PFSK-1 (cell line): ENCODE measurements around the gene TMEM245.

Source experiments
- FOXP2 ChIP-seq: optimal IDR thresholded peaks from 2 replicates; pipeline ENCODE3; 2011; ENCODE audit warnings: borderline replicate concordance, control low read depth, inconsistent platforms; ENCODE audit not compliant: insufficient read depth; ENCODE audit errors: extremely low read length, extremely low read depth
- POLR2AphosphoS5 ChIP-seq: IDR thresholded peaks from 2 replicates; pipeline ENCODE4 v1.6.1; 2012; ENCODE audit warnings: low read depth, mild to moderate bottlenecking, control low read depth, low read length, moderate library complexity
- SIN3A ChIP-seq: IDR thresholded peaks from 2 replicates; pipeline ENCODE4 v1.6.1; 2012; ENCODE audit warnings: mild to moderate bottlenecking, low read length, moderate library complexity, borderline replicate concordance; ENCODE audit not compliant: insufficient read depth
- TAF1 ChIP-seq: IDR thresholded peaks from 2 replicates; pipeline ENCODE4 v1.6.1; 2012; ENCODE audit warnings: low read length, control low read depth, borderline replicate concordance; ENCODE audit not compliant: insufficient read depth
- TF ChIP-seq, protein P1 (sequence below), 2 experiments: IDR thresholded peaks; 2 replicates each; pipeline versions ENCODE4 v1.6.1 to v1.8.0; 2011 to 2012; ENCODE audit warnings: low read depth in 2 of 2, low read length in 2 of 2, control low read depth in 1 of 2, inconsistent platforms in 1 of 2, mild to moderate bottlenecking in 1 of 2, moderate library complexity in 1 of 2; ENCODE audit not compliant: insufficient read depth in 1 of 2

TMEM245 gene

DNA sequence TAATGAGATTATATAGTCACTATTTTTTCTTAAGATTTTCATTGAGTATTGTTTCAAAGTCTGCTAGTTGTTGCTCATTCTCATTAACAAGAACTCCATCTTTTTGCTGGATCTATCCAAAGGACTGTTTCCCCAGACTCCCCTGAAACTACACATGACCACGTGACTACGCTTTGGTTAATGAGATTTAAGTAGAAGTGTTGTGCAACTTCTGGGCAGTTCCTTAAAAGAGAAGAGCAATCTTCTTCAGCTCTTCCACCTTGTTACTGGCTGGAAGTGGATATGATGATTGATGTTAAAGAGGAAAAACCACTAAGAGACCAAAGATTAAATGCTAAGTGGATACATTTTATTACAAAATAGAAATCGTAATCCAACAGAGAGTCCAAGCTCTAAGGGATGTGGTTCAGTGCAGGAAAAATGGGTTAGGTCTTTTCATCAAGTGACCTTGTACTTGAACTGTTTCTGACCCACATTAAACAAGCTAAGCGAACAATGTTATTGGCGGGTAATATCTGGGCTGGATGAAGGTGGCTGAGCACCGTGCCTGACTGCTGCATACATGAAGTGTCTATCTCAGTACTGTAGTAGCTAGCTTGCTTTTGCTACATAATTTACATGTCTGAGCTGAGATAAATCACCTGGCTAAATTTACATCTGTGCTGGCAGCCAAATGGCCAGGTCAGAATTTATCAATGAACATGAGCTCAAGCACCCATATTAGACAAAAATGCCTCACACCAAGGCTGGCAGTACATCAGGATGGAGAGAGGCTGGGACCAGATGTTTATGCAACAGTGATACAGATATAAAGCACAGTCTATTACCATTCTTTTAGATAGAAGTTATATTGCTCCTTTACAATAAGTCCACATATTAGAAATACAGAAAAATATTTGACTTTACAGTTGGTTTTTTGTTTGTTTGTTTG is 98.9 kb downstream of the TMEM245 start:
- TF ChIP-seq POLR2AphosphoS5, result no peak
- TF ChIP-seq SIN3A, result no peak
- TF ChIP-seq, protein P1, sequence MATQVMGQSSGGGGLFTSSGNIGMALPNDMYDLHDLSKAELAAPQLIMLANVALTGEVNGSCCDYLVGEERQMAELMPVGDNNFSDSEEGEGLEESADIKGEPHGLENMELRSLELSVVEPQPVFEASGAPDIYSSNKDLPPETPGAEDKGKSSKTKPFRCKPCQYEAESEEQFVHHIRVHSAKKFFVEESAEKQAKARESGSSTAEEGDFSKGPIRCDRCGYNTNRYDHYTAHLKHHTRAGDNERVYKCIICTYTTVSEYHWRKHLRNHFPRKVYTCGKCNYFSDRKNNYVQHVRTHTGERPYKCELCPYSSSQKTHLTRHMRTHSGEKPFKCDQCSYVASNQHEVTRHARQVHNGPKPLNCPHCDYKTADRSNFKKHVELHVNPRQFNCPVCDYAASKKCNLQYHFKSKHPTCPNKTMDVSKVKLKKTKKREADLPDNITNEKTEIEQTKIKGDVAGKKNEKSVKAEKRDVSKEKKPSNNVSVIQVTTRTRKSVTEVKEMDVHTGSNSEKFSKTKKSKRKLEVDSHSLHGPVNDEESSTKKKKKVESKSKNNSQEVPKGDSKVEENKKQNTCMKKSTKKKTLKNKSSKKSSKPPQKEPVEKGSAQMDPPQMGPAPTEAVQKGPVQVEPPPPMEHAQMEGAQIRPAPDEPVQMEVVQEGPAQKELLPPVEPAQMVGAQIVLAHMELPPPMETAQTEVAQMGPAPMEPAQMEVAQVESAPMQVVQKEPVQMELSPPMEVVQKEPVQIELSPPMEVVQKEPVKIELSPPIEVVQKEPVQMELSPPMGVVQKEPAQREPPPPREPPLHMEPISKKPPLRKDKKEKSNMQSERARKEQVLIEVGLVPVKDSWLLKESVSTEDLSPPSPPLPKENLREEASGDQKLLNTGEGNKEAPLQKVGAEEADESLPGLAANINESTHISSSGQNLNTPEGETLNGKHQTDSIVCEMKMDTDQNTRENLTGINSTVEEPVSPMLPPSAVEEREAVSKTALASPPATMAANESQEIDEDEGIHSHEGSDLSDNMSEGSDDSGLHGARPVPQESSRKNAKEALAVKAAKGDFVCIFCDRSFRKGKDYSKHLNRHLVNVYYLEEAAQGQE (IDR thresholded peaks at IDR 0.05; ENCODE audit: insufficient read depth in 1 of 2, low read depth in 2 of 2, low read length in 2 of 2), result no peak
- no peak for TF ChIP-seq FOXP2
- TF ChIP-seq TAF1, result no peak

DNA sequence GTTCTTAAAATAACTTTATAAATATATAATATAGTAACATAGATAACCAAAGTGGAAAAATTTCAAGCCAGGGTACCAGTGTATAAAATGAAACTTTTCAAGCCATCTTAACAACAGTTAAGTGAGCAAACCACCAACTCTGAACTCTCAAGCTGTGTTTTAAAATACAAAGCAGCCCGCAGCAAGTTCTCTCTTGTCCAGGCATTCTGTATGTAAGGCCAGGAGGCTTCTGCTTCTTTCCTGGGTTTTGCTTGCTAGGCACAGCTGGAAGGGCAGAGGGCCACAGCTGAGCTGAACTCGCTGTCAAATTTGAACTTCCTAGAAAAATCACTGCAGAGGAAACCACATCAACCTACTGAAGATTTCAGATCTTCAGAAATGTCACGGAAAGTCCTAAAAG is 99.6 kb downstream of the TMEM245 start:
- TF ChIP-seq, protein P1 (IDR thresholded peaks at IDR 0.05; ENCODE audit: insufficient read depth in 1 of 2, low read depth in 2 of 2, low read length in 2 of 2), result no peak
- TF ChIP-seq TAF1 (no peak), SIN3A (no peak), FOXP2 (no peak), POLR2AphosphoS5 (no peak)

GRCh38 chr9:109019420-109019819 is 100.3 kb downstream of the TMEM245 start:
- no peak for TF ChIP-seq SIN3A

- TF ChIP-seq SIN3A (no peak), FOXP2 (no peak), POLR2AphosphoS5 (no peak), TAF1 (no peak)
- TF ChIP-seq, protein P1 (IDR thresholded peaks at IDR 0.05; ENCODE audit: insufficient read depth in 1 of 2, low read depth in 2 of 2, low read length in 2 of 2), result no peak
Measured at GRCh38 chr9:109017493-109017892, 102.3 kb downstream of the TMEM245 start.

DNA sequence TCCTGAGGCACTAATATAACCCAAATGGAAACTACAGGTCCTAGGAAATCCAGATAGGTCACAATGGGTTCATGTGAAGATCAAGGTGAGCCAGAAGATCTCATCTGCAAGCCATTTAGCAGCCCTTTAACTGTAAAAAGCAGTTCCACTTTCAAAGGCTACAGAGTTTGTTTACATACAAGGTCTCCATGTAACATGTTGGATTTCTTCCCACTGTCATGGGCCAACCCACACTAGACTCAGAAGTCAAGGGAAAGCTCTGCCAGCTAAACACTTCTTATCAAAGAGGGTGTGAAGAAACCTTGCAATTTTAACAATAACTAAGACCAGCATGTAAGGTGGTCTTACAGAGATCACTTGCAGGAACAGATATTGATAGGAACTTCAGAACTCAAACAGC is 102.7 kb downstream of the TMEM245 start:
- no peak for TF ChIP-seq FOXP2

DNA sequence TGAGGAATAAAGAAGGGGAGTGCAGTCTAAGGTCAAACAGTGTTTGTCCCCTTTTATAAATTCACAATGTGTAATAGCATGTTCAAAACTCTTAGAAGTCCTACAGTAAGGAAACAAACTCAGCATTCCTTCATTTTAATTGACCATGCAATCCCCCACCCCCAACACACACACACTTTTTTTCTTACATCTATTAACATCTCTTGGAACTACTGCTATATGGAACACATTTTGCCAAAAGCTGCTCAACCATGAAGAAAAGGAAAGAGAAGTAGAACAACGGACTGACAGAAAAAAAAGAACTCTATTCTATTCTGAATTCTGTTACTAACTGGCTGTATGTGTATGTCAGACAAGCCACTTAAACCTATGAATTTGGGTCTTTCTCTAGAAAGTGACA is 103.6 kb downstream of the TMEM245 start:
- TF ChIP-seq POLR2AphosphoS5, result no peak
- TF ChIP-seq FOXP2, result no peak
- no peak for TF ChIP-seq TAF1
- TF ChIP-seq, protein P1 (IDR thresholded peaks at IDR 0.05; ENCODE audit: insufficient read depth in 1 of 2, low read depth in 2 of 2, low read length in 2 of 2), result no peak
- TF ChIP-seq SIN3A, result no peak
